Stimulated activated CD4-positive, alpha-beta T cell treated with anti-CD3 and anti-CD28 coated beads, Interleukin-1b, Interleukin-23, amount 100 ng/mL, for 1 hour (primary cell): ENCODE data around the gene DLEC1.
"Not testable (repeated sequence)": the region's sequence is repeated elsewhere in the genome, so short reads cannot be mapped to it uniquely, and the experiment has no call there.

Experiments used
- DNase-seq, 2 donors: peaks; one replicate each; pipeline ENCODE4 v3.0.0-alpha.2; 2020; ENCODE audit warnings: low read depth in 2 of 2

The DLEC1 gene

GRCh38 chr3:38038447-38038911, 529 bp upstream of the DLEC1 start:
- DNase-seq = no peak

DNA sequence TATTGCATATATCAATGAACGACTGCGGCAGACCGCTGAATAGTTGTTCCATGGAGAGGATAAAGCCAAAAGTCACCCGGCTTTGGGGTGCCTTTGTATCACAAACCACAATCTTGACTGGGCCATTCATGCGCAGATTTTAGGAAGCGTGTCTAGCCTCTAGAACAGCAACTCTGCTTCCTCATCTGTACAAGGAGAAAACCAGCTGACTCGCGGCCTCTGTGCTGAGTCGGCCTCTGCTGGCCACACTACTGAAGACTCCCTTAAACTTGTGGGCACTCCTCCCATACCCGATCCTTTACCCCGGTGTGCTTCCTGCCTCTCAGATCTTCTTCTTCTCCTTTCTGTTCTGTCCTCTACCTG, 872 bp downstream of the DLEC1 start:
- DNase-seq = no peak

GRCh38 chr3:38040401-38040800, 1.4 kb downstream of the DLEC1 start:
- DNase-seq = no peak

GRCh38 chr3:38043486-38043885, 4.5 kb downstream of the DLEC1 start:
- DNase-seq = no peak

DNA sequence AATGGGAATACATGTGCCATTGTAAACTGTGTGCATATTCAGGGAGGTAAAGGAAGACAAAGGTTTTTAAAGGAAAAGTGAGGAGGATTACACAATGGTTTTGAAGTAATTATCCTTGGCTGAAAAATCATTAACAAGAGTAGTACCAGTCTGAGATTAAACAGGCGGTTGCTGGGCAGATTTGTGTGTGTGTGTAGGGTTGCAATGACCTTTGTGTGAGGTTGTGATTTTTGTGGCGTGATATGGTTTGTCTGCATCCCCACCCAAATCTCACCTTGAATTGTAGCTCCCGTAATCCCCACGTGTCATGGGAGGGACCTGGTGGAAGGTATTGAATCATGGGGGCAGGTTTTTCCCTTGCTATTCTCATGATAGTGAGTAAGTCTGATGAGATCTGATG, 7.0 kb downstream of the DLEC1 start:
- no peak for DNase-seq

DNA sequence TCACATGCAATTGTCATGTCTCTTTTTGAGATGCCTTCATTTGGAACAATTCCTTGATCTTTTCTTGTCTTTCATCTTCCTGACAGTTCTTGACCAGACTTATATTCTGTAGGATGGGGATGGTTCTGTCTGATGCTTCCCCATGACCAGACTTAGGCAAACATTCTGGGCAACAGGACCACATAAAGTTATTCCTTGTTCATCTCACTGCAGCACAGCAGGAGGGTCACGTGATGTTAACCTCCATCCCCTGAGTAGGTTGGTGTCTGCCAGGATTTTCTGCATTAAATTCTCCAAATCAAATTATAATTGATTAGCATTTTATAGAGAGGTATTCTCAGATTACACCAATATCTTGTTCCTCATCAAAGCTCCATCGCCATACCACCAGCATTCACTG, 7.8 kb downstream of the DLEC1 start:
- DNase-seq = no peak

DNA sequence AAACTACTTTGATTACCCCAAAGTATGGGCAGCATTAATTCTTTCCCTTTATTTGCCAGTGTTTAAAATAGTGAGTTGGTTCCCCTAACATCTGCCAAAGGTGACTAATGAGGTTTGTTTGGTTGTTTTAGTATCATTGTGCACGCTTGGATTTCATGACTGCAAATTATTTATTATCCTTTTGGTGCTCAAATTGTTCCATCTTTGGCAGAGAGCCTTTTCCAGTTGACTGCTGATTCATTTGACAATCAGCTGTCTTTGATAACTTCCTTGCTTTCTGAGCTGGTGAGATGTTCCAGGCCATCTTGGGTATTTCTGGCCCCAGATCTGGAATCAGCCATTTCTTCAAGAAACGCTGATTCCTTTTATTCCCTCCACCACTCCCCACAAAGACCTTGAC, 8.9 kb downstream of the DLEC1 start:
- DNase-seq = no peak

DNA sequence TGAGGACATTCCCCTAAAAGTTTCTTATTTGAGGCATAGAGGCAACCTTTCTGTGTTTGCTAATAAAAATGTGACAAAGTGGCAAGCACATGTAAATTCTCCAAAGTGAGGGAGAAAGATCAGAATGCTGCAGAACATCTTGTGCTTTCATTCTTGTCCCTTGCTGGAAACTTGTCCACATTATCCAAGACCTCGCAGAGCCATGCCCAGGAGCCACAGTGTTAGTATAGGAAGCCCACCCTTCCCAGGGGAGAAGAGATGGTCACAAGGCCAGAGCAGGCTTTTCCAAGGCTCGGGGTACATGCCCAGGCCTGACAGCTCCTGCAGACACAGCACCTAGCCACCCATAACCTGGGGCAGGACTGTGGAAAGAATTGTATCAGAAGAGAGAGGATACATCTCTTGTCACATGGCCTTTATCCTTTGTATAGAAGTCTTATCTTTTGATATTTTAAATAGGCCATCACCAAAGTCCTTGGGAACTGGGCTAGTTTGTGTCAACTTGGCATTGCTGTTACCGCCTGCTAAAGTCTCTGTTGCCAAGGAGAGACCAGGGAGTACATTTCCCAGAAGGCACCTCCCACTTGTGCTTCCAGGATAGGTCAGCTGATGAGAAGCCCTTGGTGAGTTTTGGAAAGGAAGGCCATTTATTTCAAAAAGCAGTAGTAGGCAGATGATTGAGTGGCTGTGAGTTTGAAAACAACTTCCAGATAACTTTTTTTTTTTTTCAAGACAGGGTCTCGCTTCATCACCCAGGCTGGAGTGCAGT, 10.5 kb downstream of the DLEC1 start:
- DNase-seq = no peak

DNA sequence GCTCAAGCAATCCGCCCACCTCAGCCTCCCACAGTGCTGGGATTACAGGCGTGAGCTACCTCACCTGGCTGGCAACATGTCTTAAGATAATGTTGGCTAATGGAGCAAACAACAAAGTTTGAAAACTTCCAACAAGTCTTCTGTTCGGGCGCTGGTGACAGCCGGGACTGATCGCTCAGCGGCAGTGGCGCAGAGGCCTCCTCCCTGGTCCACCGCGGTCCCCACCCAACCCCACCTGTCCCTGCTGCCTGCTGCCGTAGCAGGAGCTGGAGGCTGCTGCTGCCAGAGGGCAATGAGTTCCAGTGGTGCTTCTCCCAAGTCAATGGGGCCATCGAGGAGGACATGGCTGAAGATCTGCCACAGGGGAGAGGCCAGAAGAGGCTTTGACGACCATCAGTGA, 12.1 kb downstream of the DLEC1 start:
- DNase-seq = no peak

DNA sequence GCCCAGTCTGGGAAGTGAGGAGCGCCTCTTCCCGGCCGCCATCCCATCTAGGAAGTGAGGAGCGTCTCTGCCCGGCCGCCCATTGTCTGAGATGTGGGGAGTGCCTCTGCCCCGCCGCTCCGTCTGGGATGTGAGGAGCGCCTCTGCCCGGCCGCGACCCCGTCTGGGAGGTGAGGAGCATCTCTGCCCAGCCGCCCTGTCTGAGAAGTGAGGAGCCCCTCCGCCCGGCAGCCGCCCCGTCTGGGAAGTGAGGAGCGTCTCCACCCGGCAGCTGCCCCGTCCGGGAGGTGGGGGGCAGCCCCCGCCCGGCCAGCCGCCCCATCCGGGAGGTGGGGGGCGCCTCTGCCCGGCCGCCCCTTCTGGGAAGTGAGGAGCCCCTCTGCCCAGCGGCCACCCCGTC, 14.3 kb downstream of the DLEC1 start:
- DNase-seq = not testable (repeated sequence)

GRCh38 chr3:38053813-38054498, 14.9 kb downstream of the DLEC1 start:
- DNase-seq = not testable (repeated sequence)

DNA sequence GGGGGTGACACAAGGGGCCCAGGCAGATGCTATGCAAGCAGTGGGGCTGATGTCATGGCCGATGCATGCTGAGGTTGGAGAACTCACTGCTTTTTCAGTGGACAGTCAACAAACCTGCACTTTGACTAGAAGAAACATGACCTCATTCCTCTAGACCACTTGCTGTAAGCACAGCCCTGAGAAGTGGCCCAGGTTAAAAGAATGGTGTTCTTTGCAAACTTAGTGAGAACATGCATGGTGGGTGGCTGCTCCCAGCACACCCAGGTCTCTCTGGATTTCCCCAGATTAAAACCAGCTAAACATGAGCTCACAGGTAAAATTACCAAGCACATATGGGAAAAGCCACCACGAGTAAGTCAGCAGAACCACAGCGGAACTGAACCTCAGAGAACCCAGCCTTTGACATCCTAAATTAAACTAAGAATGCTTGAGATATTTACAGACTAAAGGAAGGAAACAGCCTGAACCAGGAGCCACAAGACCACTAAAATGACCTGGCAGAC, 15.5 kb downstream of the DLEC1 start:
- no peak for DNase-seq

DNA sequence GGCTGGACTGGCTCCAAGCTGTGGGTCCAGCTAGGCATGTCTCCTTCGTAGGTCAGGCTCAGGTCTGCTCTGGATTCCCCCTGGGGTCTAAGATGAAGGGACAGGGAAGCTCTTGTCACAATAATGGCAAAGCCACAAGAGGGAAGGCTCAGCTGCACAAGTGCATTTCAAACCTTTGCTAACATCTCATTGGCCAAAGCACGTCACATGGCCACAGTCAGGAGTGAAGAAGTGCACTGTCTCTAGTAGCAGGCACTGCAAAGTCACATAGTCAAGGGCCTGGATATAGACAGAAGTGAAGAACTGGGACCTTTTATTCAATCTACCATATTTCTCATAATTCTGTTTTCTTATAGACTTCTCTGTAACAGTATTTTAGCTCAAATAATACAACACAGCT, 20.1 kb downstream of the DLEC1 start:
- DNase-seq = no peak

DNA sequence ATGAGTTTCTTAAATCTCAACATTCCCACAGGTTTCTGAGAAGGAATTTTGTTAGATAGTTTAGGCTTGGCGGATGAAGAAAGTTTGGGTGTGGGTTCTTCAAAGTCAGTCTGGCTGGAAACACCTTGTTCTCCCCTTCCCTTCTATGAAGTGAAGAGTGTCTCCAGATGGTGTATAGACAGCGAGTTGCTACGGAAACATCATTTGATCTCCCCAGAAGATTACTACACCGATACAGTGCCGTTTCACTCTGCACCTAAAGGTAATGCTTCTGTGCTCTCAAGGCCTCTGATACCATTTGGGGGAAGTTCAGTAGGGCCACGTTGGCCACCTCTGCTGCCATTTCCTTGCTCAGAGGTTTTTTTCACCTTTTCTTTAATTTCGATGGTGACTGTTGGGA, 20.6 kb downstream of the DLEC1 start:
- DNase-seq = no peak

- no peak for DNase-seq
Measured at GRCh38 chr3:38062809-38063208, 23.8 kb downstream of the DLEC1 start.

DNA sequence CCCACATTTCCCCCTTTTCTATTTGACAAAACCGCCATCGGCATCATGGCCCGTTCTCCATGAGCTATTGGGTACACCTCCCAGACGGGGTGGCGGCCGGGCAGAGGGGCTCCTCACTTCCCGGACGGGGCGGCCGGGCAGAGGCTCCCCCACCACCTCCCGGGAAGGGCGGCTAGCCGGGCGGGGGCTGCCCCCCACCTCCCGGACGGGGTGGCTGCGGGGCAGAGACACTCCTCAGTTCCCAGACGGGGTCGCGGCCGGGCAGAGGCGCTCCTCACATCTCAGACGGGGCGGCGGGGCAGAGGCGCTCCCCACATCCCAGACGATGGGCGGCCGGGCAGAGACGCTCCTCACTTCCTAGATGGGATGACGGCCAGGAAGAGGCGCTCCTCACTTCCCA, 25.4 kb downstream of the DLEC1 start:
- DNase-seq = not testable (repeated sequence)

DNA sequence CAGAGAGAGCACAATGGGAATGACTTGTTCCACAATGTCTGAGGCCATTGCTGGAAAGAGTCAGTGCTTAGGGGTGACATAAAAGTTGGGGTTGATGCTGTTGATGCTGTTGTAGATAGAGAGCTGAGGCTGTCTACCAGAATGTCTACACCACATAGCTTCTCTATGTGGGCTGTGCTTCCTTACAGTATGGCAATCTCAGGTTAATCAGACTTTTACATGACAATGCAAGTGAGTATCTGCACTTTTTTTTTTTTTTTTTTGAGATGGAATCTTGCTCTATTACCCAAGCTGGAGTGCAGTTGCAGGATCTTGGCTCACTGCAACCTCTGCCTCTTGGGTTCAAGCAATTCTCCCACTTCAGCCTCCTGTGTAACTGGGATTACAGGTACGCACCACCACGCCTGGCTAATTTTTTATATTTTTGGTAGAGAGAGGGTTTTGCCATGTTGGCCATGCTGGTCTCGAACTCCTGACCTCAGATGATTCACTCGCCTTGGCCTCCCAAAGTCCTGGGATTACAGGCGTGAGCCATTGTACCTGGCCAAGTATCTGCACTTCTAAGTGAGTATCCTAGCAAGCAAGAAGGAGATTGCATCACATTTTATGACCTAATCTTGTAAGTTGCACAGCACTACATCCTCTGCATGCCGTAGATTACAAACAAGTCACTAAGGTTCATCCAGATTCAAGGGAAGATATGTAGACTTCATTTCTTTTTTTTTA, 28.7 kb downstream of the DLEC1 start:
- no peak for DNase-seq

DNA sequence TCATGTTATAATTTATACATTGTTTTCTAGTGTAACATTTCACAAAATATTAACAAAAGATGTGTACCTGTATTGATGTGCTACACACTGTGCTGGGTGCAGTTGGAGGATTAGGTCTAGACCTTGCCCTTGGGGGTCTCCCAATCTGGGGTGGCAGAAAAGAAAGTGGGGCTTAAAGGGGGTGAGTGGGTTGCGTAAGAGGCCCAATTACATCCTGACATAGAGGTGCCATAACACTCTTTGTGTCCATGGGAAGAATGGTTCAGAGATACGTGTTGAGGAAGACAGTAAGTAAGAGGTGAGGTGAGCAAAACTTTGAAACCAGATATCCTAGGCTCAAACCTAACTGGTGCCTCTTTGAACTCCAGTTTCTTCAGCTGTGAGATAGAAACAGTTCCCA, 31.0 kb downstream of the DLEC1 start:
- DNase-seq = no peak

DNA sequence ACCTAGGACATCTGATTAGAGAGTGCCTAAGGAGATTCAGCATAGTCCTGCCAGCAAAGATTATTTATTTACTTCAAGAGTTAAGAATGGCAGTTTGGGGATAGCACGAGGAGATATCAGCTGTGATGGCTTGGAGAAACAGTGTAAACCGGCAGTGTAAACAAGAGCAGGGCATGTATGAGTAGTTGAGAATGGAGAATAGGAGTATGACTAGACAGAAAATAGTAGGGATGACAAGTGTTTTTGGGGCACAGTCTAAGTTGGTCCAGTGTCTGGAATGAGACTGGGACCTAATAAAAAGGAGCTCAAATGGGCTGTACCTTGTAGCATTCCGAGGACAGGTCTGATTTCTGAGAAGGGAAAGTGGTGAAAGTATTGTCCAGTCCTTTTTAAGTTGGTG, 38.1 kb downstream of the DLEC1 start:
- DNase-seq = not testable (repeated sequence)

GRCh38 chr3:38082296-38082695, 43.3 kb downstream of the DLEC1 start:
- not testable (repeated sequence) for DNase-seq

DNA sequence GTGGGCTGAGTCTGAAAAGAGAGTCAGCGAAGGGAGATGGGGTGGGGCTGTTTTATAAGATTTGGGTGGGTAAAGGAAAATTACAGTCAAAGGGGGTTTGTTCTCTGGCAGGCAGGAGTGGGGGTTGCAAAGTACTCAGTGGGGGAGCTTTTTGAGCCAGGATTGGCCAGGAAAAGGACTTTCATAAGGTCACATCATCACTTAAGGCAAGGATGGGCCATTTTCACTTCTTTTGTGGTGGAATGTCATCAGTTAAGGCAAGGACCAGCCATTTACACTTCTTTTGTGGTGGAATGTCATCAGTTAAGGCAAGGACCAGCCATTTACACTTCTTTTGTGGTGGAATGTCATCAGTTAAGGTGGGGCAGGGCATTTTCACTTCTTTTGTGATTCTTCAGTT, 44.2 kb downstream of the DLEC1 start:
- DNase-seq = not testable (repeated sequence)

GRCh38 chr3:38083871-38084333, 44.9 kb downstream of the DLEC1 start:
- DNase-seq = no peak
